ENCODE results near the gene FMO1.
"Not testable (repeated sequence)": the region's sequence is repeated elsewhere in the genome, so short reads cannot be mapped to it uniquely, and the experiment has no call there.

Gene FMO1

DNA sequence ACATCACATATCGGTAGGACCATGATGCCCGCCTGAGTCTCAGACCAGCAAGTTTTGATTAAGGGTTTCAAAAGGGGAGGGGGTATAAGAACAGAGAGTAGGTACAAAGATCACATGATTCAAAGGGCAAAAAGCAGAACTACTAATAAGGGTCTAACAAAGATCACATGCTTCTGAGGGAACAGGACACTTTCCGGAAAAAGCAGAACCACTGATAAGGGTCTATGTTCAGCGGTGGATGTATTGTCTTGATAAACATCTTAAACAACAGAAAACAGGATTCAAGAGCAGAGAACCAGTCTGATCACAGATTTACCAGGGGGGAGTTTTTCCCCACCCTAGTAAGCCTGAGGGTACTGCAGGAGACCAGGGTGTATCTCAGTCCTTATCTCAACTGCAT, 12.1 kb upstream of the FMO1 start:
- not testable (repeated sequence) for DNase-seq (ENCODE audit: low read depth)

DNA sequence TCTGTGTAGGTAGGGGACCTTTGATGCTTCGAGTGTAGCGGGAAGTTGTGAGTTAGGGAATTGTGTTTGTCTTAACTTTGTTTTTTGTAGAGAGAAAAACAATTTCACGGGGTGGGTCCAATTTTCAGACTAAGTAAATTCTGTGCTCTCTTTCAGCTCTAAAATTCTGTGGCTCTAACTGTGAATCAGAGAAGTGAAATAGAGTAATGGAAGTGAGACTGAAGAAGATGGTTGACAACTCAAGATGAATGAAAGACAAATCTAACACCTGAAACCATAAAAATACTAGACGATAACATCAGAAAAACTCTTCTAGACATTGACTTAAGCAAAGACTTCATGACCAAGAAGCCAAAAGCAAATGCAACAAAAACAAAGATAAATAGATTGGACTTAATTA, 4.4 kb upstream of the FMO1 start:
- DNase-seq (ENCODE audit: low read depth) = no peak

DNA sequence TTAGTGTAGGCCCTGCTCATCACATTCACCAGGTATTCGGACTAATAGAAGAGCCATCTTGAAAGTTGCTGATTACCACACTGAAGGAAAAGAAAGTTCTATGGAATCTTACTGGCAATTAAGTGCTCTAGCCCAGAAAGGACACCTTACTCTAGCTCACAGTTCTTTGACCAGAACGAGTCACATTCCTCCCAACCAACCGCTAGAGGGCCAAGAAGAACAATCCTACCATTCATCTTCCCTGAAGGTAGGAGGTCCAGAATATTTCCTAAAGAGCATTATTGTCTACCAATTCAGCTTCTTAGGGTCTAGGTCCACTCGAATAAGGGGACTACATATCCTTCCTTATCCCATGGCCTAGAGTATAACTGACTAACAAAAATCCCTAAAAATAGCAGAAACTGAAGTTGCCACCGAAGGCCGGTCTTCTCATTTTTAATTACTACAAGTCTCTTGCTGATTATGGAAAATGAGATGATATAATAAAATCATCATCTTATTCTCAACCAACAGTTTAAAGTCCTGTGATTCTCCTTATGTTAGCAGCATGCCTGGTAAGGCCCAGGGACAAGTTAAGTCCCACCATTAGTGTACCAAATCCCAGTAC, 2.7 kb upstream of the FMO1 start:
- DNase-seq (ENCODE audit: low read depth) = peak; percentile 60

DNA sequence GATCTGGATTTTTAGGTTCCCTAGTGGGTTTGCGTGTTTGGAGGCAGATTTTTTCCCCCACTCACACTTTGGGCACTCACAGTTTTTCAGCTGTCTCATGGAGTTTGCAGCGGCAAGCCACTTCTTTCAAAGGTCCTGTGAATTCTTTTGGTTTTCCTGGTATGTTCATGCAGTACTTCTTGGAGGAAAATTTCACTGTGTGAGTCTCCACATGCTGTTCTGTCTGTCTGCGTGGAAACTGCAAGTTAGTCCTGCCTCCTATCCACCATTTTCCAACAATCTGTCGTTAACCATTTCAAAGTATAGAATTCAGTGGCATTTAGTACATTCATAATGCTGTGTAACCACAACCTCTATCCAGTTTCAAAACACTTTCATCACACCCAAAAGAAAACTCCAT, 793 bp upstream of the FMO1 start:
- peak; percentile 53 for DNase-seq (ENCODE audit: low read depth)

DNA sequence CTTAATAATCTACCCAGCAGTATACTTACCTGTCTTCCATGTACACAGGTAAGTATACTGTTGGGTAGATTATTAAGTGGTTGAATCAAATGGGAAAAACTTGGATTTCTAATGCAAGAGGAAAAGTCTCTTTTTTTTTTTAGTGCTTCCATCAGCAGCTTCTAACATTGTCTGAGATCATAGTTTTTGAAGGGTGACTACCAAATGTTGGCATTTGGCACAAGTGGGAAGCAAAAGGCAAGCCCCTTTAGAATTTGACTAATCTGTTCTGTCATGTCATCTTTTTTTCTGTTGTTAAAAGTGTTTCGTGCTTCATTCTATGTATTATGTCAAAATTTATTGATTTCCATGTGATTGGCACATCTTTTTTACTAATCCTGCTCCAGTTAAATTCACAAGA, 547 bp downstream of the FMO1 start:
- peak; percentile 26 for DNase-seq (ENCODE audit: low read depth)

DNA sequence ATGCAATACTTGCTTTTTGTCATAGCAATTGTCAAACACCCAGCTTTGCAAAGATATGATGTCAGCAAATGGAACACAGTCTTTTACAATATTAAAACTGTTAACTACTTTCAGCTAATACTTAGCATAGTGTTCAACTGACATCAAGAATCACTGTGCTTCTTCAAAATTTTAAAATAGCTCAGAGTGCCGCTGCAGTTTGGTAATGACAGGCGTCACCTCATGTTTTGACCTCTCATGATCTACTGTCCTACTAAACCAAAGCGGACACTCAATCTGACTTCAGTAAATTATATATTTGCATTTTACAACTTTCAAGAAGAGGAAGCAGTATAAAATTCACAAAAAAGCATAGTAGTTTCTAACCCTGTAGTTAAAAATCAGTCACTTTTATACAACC, 2.0 kb downstream of the FMO1 start:
- DNase-seq (ENCODE audit: low read depth) = no peak

DNA sequence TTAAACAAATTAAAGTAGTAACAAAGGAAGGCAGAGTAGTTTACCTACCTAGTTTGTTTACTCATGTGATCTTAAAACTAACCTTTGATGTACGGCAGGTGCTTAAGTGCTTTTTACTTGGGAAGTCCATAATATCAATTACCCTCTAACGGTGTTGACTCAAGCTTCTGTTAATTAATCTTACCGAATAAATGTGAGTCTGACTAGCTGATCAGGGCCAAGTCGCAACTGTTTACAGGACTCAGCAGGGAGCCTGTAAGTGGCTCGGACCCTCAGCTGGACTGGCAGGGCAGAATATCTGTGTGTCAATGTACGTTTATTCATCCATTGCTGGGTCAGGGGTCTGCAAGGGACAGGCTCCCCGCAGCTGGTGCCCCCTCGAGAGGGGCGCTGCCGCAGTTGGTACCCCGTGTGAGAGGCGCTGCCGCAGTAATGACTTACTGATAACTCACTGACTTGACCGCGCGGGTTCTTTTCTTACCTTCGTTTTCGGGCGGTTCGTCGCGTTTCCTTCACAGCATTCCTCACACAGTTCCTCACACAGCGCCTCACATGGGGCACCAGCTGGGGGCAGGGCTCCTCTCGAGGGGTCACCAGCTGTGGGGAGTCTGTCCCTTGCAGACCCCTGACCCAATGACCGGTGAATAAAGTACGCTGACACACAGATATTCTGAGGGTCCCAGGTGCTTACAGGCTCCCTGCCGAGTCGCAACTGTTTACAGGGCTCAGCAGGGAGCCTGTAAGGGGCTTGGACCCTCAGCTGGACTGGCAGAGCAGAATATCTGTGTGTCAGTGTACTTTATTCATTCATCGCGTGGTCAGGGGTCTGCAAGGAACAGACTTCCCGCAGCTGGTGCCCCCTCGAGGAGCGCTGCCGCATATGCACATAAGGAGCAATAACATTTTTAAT, 3.0 kb downstream of the FMO1 start:
- peak; percentile 58 for DNase-seq (ENCODE audit: low read depth)

DNA sequence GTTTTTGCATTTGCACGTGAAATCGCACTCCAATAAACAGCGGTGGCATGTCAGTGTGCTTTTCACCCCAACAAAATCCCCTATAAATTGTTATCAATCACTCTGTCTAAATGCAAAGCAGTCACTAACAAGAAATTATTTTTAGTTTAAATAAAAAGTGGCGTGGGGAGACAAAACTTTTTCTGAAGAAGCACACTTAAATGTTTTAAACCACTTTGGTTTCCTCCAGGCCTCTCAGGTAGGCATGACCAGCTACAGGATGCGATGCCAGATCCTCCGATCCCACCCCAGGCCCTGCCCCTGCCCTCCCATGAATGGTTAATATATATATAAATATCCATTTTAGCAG, 3.6 kb downstream of the FMO1 start:
- no peak for DNase-seq (ENCODE audit: low read depth)

DNA sequence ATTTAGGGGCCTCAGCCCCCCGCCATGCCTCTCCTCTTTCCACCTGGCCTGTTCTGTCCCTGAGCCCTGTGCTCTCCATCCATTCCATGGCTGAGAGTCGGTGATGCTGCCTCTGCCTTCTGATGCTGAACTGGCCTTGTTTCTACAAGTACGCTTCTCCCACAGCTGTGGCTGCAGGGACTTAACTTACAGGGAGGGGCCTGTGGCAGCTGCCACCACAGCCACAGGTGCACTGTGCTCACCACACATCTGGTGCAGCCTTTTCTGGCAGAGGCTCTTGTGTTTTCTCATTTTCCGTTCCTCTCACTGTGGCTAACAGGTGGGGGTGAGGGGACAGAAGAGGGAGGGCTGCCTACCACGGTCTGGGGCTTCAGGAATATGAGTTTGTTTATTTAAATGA, 4.2 kb downstream of the FMO1 start:
- DNase-seq (ENCODE audit: low read depth) = no peak

DNA sequence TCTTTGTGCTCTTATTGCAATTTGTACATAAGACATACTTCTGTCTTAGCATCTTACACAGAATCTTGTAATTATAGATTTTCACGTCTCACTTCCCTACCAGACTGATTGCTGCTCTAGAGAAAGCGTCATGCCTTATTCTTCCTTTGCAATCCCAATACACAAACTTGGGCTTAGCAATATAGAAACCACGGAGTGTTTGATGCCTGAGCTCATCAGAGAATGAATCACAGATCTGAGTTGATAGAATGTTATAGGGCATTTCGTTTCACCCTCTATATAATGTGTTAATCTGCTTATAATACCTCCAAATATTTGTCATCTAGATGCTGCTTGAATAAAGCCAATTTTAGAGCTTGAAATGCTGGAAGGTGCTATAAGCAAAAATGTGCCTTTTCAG, 6.6 kb downstream of the FMO1 start:
- DNase-seq (ENCODE audit: low read depth) = peak; percentile 61

DNA sequence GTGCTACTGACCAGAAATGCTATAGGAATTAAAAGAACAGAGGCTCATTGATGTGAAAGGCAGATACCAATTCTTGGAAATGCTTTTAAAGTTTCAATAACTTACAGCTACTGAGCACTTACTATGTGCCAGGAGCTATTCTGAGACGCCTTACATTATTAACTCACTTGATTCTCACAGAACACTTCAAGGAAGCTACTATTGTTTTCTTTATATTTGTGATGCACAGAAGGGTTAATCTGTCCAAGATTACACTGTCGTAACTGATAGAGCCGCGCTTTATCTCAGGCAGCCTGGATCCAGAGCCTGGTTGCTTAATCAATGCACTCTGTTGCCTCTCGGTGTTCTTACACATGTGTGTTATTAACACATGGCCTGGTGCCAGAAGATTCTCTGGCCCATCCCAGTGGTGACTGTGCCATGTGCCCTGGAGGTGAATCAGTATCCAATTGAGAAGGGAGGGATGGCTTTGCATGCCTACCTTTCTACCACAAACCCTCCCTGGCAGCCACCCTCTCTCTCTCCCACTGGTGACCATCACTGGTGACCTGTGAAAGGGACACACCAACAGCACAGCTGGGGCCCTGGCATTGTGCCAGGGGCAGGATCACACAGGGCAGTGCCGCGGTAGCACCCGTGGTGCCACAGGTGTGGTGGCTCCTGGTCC, 8.8 kb downstream of the FMO1 start:
- DNase-seq (ENCODE audit: low read depth) = peak; percentile 56

DNA sequence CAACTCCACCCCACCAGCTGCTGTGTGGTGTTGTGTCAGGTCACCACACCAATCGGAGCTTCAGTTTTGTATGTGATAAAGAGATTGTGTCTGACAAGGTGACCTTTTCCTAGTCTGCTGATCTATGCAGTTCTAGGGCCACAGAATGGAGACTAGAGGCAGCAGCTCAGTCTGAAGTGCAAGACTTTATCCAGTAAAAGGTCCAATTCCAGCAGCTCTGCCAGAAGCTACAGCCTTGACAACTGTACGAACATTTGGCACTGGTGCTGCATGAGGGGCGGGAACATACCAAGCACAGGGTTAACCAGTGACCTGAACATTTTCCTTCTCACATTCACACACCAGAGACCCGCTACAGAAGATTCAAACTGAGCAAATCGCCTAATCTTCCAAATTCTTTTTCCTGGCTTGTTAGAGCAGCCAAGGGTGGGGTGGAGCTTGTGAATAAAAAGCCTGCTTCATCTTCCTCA, 9.3 kb downstream of the FMO1 start:
- no peak for DNase-seq (ENCODE audit: low read depth)

DNA sequence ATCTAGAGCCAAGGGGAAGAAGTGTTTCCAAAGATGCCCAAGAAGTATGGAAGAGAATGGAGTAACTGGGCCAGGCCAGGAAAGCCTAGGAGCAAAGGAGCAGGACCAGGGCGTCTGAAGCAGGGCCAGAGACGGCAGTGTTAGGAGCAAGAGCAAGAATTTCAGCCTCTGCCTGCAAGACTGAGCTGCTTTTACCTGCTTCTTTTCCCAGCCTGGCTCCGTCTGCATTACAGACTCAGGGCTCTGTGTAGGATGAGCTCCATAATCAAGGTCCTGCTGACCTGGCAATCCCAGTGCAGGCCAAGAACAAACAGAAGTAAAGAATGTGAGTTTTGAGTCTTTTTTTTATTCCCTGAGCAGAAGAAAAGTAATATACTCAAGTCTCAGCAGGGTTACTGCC, 10.1 kb downstream of the FMO1 start:
- DNase-seq (ENCODE audit: low read depth) = no peak

DNA sequence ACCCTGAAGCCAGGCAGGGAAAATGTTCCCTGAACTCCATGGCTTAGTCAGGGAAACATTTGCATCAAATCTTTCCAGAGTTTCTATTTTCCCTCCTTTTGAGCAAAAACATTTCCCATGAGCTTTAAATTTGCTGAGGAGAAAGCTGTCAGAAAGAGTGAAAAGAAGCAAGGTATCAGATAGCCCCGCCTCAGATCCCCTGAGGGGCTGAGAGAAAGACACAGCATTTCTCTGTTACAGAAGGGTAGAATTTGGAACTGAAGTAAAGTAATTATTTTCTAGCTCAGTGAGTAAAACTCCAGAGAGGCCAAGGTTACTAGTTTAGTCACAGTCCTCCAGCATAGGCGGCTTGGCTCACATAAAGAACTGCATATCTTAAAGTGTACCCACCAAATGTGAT, 10.6 kb downstream of the FMO1 start:
- no peak for DNase-seq (ENCODE audit: low read depth)

DNA sequence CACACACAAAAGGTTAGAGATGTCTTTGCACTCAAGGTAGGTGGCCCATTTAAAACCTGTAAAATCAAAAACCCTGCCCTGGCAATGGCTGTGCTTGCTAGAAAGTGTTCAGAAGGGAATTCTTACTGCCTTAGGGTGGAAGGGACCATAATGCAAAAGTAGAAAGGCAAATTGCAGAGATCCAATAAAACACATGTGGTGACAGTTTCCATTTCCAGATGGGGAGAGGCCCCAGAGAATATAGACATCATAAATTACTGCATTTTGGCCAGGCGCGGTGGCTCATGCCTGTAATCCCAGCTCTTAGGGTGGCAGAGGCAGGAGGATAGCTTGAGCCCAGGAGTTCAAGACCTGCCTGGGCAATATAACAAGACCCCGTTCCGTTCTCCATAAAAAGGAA, 13.0 kb downstream of the FMO1 start:
- no peak for DNase-seq (ENCODE audit: low read depth)

DNA sequence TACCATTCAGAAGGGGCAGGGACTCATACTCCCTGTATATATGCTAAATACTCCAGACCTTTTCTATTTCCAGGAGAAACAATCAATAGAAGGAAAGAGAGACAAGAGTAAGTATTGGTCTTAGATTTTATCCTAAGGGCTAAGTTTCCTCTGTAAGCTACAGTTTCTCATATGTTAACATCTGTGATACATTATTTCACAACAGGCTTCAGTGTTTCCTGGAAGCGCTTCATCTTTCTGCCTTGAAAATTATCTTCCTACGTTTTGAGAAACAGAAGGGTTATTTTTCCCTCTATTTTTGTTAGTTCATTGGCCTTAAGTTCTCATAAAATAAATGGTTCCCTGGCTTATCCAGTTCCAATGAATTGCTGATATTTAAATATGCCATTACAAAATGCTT, 15.6 kb downstream of the FMO1 start:
- DNase-seq (ENCODE audit: low read depth) = no peak

DNA sequence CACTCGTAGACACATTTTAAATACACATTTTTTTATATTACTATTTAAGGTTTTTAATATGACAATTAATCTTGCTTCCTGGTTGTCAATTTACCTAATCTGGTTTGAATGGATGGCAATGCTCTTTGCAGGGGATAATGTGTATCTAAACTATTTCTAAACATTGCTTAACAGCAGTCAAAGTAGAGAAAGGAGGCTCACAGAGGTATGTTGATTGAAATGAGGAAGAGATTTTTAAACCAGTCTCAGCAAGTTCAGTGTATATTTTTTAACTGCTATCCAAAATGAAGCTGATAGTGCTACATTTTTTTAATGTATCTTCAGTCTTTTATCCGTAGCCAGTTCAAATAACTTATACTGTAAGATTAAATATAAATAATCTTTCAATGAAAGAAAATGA, 17.4 kb downstream of the FMO1 start:
- DNase-seq (ENCODE audit: low read depth) = no peak

DNA sequence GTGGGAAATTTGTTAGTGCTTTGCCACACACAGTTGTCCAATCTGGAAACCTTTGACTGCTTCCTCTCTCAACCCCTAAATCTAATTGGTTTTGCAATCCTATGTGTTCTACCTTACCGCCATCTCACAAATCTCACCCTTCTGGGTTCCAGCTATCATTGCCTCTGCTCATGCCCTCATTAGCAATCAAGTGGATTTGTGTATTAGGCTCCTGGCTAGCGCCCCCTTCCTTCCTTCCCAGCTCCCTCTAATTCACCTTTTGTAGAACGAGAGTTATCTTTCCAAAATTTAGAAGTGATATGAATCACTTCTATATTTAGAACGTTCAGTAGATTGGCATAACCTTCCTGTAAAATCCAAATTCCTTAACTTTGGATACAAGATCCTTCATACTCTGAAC, 18.6 kb downstream of the FMO1 start:
- DNase-seq (ENCODE audit: low read depth) = no peak

DNA sequence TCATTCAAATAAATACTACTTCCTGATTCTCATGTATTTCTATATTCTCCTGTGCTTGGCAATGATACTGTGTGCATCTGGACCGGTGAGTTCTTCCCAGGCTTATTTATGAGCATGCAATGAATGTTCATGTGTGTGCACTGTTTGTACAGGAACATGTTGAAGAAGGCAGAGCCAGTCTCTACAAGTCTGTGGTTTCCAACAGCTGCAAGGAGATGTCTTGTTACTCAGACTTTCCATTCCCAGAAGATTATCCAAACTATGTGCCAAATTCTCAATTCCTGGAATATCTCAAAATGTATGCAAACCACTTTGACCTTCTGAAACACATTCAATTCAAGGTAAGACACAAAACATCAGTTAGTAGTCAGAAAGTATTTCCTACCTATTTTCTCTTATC, 19.1 kb downstream of the FMO1 start:
- peak; percentile 76 for DNase-seq (ENCODE audit: low read depth)

DNA sequence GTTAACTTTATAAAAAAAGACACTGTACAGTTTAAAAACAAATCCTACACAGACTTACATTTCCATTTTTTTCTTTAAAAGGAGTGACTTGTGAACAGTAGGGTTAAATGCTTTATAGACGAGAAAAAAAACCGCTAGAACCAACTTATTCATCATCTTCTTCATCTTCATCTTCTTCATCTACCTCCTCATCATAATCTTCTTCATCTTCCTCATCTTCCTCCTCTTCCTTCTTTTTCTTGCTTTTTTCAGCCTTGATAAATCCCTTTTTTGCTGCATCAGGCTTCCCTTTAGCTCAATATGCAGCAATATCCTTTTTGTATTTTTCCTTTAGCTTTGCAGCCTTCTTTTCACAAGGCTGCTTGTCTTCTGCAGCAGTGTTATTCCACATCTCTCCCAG, 22.5 kb downstream of the FMO1 start:
- no peak for DNase-seq (ENCODE audit: low read depth)

DNA sequence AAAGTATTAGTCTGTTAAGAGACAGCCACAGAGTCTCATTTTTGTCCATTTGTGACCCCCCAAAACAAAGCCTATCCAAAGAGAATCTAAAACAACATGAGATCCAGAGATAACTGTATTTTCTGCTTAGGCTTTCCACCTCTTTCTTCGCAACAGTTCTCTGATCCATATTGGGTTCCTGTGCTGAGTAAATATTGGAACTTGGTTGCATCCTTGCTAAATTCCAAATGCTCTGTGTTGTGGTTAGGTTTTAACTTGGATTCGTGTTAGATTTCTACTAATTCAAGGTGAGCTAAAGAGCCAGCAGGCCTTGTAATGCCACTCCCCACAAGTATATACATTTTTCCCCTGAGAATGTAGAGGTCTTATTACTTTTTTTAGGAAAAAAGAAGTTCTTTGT, 29.2 kb downstream of the FMO1 start:
- no peak for DNase-seq (ENCODE audit: low read depth)

DNA sequence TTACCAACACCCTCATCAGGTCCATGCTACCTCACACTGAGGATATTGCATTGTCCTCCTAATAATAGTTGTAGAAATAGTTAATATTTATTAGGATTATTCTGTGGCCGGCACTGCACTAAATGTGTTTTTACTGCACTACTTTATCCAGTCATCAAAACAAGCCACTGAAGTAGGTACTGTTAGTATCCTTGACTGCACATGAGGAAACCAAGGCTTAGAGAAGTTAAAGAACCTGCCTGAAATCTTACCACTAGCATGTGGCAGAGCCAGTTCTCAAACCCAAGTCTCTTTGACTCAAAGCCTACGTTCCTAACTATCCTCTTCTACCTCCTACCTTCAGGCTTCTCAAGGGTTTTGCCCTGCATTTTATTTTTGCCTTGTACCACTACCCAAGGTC, 30.9 kb downstream of the FMO1 start:
- no peak for DNase-seq (ENCODE audit: low read depth)

DNA sequence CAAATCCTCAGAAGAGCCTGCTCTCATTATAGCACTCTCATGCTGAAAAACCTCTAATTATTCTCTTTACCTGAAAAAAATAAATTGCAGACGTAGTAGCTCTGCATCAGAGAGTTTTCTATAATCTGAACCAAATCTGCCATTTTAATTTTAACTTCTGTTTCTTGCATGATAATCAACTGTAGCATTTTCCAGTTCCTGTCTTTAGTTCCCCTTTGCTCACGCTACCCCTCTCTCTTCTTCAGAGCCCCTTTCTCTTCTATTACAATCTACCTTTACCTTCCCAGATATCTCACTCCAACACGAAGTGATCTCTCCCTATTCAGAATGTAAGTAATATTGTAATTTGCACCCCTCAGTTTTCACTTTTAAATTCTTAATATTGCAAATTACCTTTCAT, 31.4 kb downstream of the FMO1 start:
- DNase-seq (ENCODE audit: low read depth) = no peak

Measured in EH (cell line).